Adrenal gland (tissue), 5 donors: Measurements from ENCODE around the gene DLGAP5.

Experiments
- POLR2A ChIP-seq, 2 donors: fragments of 450-650 bp; IDR thresholded peaks; one replicate each; pipeline ENCODE4 v1.6.1; 2017; ENCODE audit warnings: antibody characterized with exemption in 2 of 2, mild to moderate bottlenecking in 2 of 2, moderate library complexity in 1 of 2
- TF ChIP-seq, protein P1 (sequence below), 6 experiments: fragments of 450-650 bp in 4 of 6; fragments of 200-600 bp in 2 of 6; sonication (generic) in 1 of 6; IDR thresholded peaks; 1 replicate in 5 of 6; 2 replicates in 1 of 6; pipeline versions ENCODE4 v1.5.1 to v1.8.0; 2016 to 2021; ENCODE audit warnings: antibody characterized with exemption in 6 of 6, mild to moderate bottlenecking in 2 of 6, moderate library complexity in 1 of 6
- donor health status: DM: no; HTN: no; CAD: no.

DNA sequence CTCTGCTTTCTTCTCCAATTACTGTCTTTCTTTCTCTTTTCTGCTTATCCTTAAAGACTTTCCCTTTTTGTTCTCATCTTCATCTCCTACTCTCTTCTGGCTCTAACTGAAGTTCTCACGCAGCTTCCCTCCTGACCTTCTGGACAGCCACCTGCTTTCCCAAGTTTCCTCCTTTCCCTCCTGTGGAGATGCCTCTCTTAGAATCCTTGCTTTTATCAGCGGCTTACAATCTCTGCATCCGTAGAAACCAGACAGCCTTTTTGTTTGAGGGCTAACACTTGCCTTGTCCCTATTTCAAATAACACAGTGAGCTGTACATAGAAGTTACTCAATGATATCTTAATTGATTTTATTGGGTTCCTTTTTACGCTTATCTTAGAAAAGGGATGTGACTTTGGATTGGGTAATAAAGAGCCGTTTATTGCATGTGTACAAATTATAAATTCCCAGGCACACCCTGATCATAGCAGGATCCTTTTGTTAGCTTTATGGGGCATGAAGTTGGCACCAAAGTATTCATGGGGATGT is 64.4 kb downstream of the DLGAP5 start:
- TF ChIP-seq, protein P1, sequence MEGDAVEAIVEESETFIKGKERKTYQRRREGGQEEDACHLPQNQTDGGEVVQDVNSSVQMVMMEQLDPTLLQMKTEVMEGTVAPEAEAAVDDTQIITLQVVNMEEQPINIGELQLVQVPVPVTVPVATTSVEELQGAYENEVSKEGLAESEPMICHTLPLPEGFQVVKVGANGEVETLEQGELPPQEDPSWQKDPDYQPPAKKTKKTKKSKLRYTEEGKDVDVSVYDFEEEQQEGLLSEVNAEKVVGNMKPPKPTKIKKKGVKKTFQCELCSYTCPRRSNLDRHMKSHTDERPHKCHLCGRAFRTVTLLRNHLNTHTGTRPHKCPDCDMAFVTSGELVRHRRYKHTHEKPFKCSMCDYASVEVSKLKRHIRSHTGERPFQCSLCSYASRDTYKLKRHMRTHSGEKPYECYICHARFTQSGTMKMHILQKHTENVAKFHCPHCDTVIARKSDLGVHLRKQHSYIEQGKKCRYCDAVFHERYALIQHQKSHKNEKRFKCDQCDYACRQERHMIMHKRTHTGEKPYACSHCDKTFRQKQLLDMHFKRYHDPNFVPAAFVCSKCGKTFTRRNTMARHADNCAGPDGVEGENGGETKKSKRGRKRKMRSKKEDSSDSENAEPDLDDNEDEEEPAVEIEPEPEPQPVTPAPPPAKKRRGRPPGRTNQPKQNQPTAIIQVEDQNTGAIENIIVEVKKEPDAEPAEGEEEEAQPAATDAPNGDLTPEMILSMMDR (IDR thresholded peaks at IDR 0.05) = no peak
- TF ChIP-seq POLR2A (IDR thresholded peaks at IDR 0.05) = no peak
